GM21390 (cell line): Measurements from ENCODE around the gene ALX4.

Experiments used
- ATAC-seq: cut with Tn5 transposase; IDR thresholded peaks from one replicate; pipeline ENCODE4 v1.9.1; 2021; ENCODE audit not compliant: unreplicated experiment

The ALX4 gene

GRCh38 chr11:44335919-44336318, 26.0 kb upstream of the ALX4 start:
- ATAC-seq: no peak

- no peak for ATAC-seq
These were observed 25.3 kb upstream of the ALX4 start for GRCh38 chr11:44335052-44335760.

- ATAC-seq: no peak
These were observed 24.5 kb upstream of the ALX4 start for GRCh38 chr11:44334356-44335004.

- ATAC-seq: no peak
These were observed 23.6 kb upstream of the ALX4 start for GRCh38 chr11:44333271-44334218.

GRCh38 chr11:44332665-44333064, 22.7 kb upstream of the ALX4 start:
- no peak for ATAC-seq

- no peak for ATAC-seq
These were observed 19.7 kb upstream of the ALX4 start for GRCh38 chr11:44329472-44330230.

- no peak for ATAC-seq
These were observed 18.3 kb upstream of the ALX4 start for GRCh38 chr11:44328138-44328660.

GRCh38 chr11:44327730-44328129, 17.8 kb upstream of the ALX4 start:
- ATAC-seq: no peak

GRCh38 chr11:44326615-44327475, 16.9 kb upstream of the ALX4 start:
- ATAC-seq: no peak

GRCh38 chr11:44325698-44326097, 15.8 kb upstream of the ALX4 start:
- no peak for ATAC-seq

GRCh38 chr11:44324749-44325525, 15.0 kb upstream of the ALX4 start:
- no peak for ATAC-seq

- no peak for ATAC-seq
These were observed 14.3 kb upstream of the ALX4 start for GRCh38 chr11:44324222-44324621.

GRCh38 chr11:44322243-44322642, 12.3 kb upstream of the ALX4 start:
- ATAC-seq: no peak

- ATAC-seq: no peak
These were observed 11.1 kb upstream of the ALX4 start for GRCh38 chr11:44321059-44321458.

GRCh38 chr11:44320289-44320973, 10.5 kb upstream of the ALX4 start:
- no peak for ATAC-seq

GRCh38 chr11:44319552-44320288, 9.8 kb upstream of the ALX4 start:
- no peak for ATAC-seq

GRCh38 chr11:44319170-44319551, 9.2 kb upstream of the ALX4 start:
- no peak for ATAC-seq

- no peak for ATAC-seq
These were observed 8.4 kb upstream of the ALX4 start for GRCh38 chr11:44318369-44318768.
